Diencephalon (tissue), 1 donor: Measurements from ENCODE around the gene SLC4A3. TPM values are rescaled to one million over a fixed set of nuclear protein-coding genes. Genes with fewer than 3 reads are reported as not detected.

Source experiments
- small RNA-seq: library from RNA; depleted of rRNA; stranded (forward); fragments of <200 nt; gene quantifications from one replicate; pipeline ENCODE3, GENCODE V24; 2014
- total RNA-seq: library from RNA; depleted of rRNA; stranded (reverse); fragments of >200 nt; gene quantifications from one replicate; pipeline ENCODE4 v1.2.3, GENCODE V29; 2014

Gene SLC4A3
- total RNA-seq, result 50.5 TPM

GRCh38 chr2:219627103-219628100 is at the start of gene SLC4A3:
TSS of gene SLC4A3 (plus strand) at chr2:219627630. CDS start at chr2:219627993, 363 bp downstream.

GRCh38 chr2:219597552-219598307 is 29.7 kb upstream of the SLC4A3 start, which contains the start of gene STK11IP:
TSS of gene STK11IP (plus strand) at chr2:219597857. CDS start at chr2:219598120, 263 bp downstream.

Small RNA genes lying within 50 kb of the gene (small RNA-seq; reads per million reads assigned to genes)
- not detected for gene RN7SKP213

Other genes with a start within 250 kb of the SLC4A3 start
- gene DNPEP, start 239.7 kb upstream of the SLC4A3 start, total RNA-seq, result 21.0 TPM
- gene DES, start 209.3 kb upstream of the SLC4A3 start, total RNA-seq, result 1.4 TPM
- 18.2 TPM for gene SPEG, start 192.8 kb upstream of the SLC4A3 start, total RNA-seq
- 13.4 TPM for gene GMPPA, start 128.7 kb upstream of the SLC4A3 start, total RNA-seq
- 10.4 TPM for gene ASIC4, start 113.1 kb upstream of the SLC4A3 start, total RNA-seq
- gene CHPF, start 83.8 kb upstream of the SLC4A3 start, total RNA-seq, result 45.0 TPM
- 13.8 TPM for gene TMEM198, start 83.6 kb upstream of the SLC4A3 start, total RNA-seq
- gene OBSL1, start 56.1 kb upstream of the SLC4A3 start, total RNA-seq, result 47.1 TPM
- gene INHA, start 55.3 kb upstream of the SLC4A3 start, total RNA-seq, result 0.69 TPM
- 17.8 TPM for gene STK11IP, start 29.8 kb upstream of the SLC4A3 start, total RNA-seq